ENCODE measurements around the gene L1TD1. TPM values are rescaled to one million over a fixed set of nuclear protein-coding genes. Genes with fewer than 3 reads are reported as not detected.
A peak's percentile ranks its signal among the peaks of the same experiment; 100 is the strongest.
"Not testable (repeated sequence)": the region's sequence is repeated elsewhere in the genome, so short reads cannot be mapped to it uniquely, and the experiment has no call there.

L1TD1 gene
- total RNA-seq, 8 experiments from 2014 or later, result 0.05 to 6.9 (median 2.4) TPM; not detected in 1

- in situ Hi-C loops (cut with MboI; ENCODE audit: low pct_unique_long_range_greater_than_20kb in 2 of 9, low sequenced_read_pairs in 9 of 9, unreplicated experiment in 9 of 9), result no loop called here
- 50 to 100% (median 88%) methylated on average over 1 of the region's 1 CpG; no CpG with 5 or more reads in 4 of the 10 experiments for WGBS, 10 experiments
- Histone ChIP-seq H3K27ac (no peak overlapping the region), H3K4me3 (no peak overlapping the region), H3K4me1 (replicated peaks in 1 of 2) (no peaks in the 10 kb centered on the region)
- ATAC-seq (replicated peaks in 6 of 8), result peak in 2 of 8 experiments; percentile 65 to 96
These were observed 15.4 kb downstream of the L1TD1 start for GRCh38 chr1:62209931-62210595.

GRCh38 chr1:62210960-62211359 is 16.3 kb downstream of the L1TD1 start:
- 46 to 100% (median 90%) methylated on average over 1 of the region's 1 CpG; no CpG with 5 or more reads in 1 of the 10 experiments for WGBS, 10 experiments
- Histone ChIP-seq H3K4me1 (replicated peaks in 1 of 2) (no peaks in the 10 kb centered on the region), H3K27ac (no peak overlapping the region), H3K4me3 (no peak overlapping the region)
- no peak for ATAC-seq (replicated peaks in 6 of 8)
- in situ Hi-C loops (cut with MboI; ENCODE audit: low pct_unique_long_range_greater_than_20kb in 2 of 9, low sequenced_read_pairs in 9 of 9, unreplicated experiment in 9 of 9), result no loop called here

GRCh38 chr1:62212411-62212810 is 17.8 kb downstream of the L1TD1 start:
- Histone ChIP-seq H3K4me3 (no peak overlapping the region), H3K27ac (no peak overlapping the region), H3K4me1 (replicated peaks in 1 of 2) (no peaks in the 10 kb centered on the region)
- in situ Hi-C loops (cut with MboI; ENCODE audit: low pct_unique_long_range_greater_than_20kb in 2 of 9, low sequenced_read_pairs in 9 of 9, unreplicated experiment in 9 of 9), result no loop called here
- 60 to 100% (median 87%) methylated on average over 1 to 6 of the region's 6 CpGs; no CpG with 5 or more reads in 1 of the 10 experiments for WGBS, 10 experiments
- ATAC-seq (replicated peaks in 6 of 8), result no peak

GRCh38 chr1:62213075-62213914 is 18.6 kb downstream of the L1TD1 start:
- in situ Hi-C loops (cut with MboI; ENCODE audit: low pct_unique_long_range_greater_than_20kb in 2 of 9, low sequenced_read_pairs in 9 of 9, unreplicated experiment in 9 of 9), result no loop called here
- Histone ChIP-seq H3K27ac (no peak overlapping the region), H3K4me3 (no peak overlapping the region), H3K4me1 (replicated peaks in 1 of 2) (no peaks in the 10 kb centered on the region)
- ATAC-seq (replicated peaks in 6 of 8), result no peak
- WGBS, 10 experiments, result 52 to 90% (median 74%) methylated on average over 2 to 6 of the region's 6 CpGs; no CpG with 5 or more reads in 4 of the 10 experiments

- in situ Hi-C loops (cut with MboI; ENCODE audit: low pct_unique_long_range_greater_than_20kb in 2 of 9, low sequenced_read_pairs in 9 of 9, unreplicated experiment in 9 of 9), result no loop called here
- WGBS, 10 experiments, result 11 to 100% (median 76%) methylated on average over 1 to 2 of the region's 2 CpGs; no CpG with 5 or more reads in 2 of the 10 experiments
- no peaks in the 10 kb centered on the region for H3K4me1 ChIP-seq (replicated peaks in 1 of 2)
- ATAC-seq (replicated peaks in 6 of 8), result peak in 2 of 8 experiments; percentile 40 to 64
- no peak overlapping the region for H3K4me3 ChIP-seq
- no peak overlapping the region for H3K27ac ChIP-seq
These were observed 24.0 kb downstream of the L1TD1 start for GRCh38 chr1:62218604-62219003.

GRCh38 chr1:62220456-62220855 is 25.8 kb downstream of the L1TD1 start:
- H3K4me1 ChIP-seq (replicated peaks in 1 of 2); ATAC-seq (replicated peaks in 6 of 8); H3K27ac ChIP-seq; H3K4me3 ChIP-seq; in situ Hi-C loops (cut with MboI; ENCODE audit: low pct_unique_long_range_greater_than_20kb in 2 of 9, low sequenced_read_pairs in 9 of 9, unreplicated experiment in 9 of 9): not testable (repeated sequence)
- WGBS, 10 experiments, result 53 to 100% (median 90%) methylated on average over 1 to 9 of the region's 9 CpGs; no CpG with 5 or more reads in 1 of the 10 experiments

GRCh38 chr1:62221171-62221570 is 26.5 kb downstream of the L1TD1 start:
- Histone ChIP-seq H3K4me3 (no peak overlapping the region), H3K4me1 (replicated peaks in 1 of 2) (no peaks in the 10 kb centered on the region), H3K27ac (no peak overlapping the region)
- in situ Hi-C loops (cut with MboI; ENCODE audit: low pct_unique_long_range_greater_than_20kb in 2 of 9, low sequenced_read_pairs in 9 of 9, unreplicated experiment in 9 of 9), result no loop called here
- whole genome bisulfite sequencing, 10 experiments, result 83 to 100% (median 100%) methylated on average over 1 of the region's 1 CpG; no CpG with 5 or more reads in 7 of the 10 experiments
- peak in 2 of 8 experiments; percentile 59 to 63 for ATAC-seq (replicated peaks in 6 of 8)

- H3K4me1 ChIP-seq (replicated peaks in 1 of 2), result no peaks in the 10 kb centered on the region
- H3K4me3 ChIP-seq, result no peak overlapping the region
- H3K27ac ChIP-seq, result no peak overlapping the region
- WGBS, 10 experiments, result 35 to 100% (median 88%) methylated on average over 1 to 9 of the region's 9 CpGs; no CpG with 5 or more reads in 3 of the 10 experiments
- in situ Hi-C loops (cut with MboI; ENCODE audit: low pct_unique_long_range_greater_than_20kb in 2 of 9, low sequenced_read_pairs in 9 of 9, unreplicated experiment in 9 of 9), result no loop called here
- ATAC-seq (replicated peaks in 6 of 8), result no peak
These were observed 27.7 kb downstream of the L1TD1 start for GRCh38 chr1:62222321-62222720.

GRCh38 chr1:62224182-62224581 is 29.5 kb downstream of the L1TD1 start:
- ATAC-seq (replicated peaks in 6 of 8), result no peak
- in situ Hi-C loops (cut with MboI; ENCODE audit: low pct_unique_long_range_greater_than_20kb in 2 of 9, low sequenced_read_pairs in 9 of 9, unreplicated experiment in 9 of 9), result no loop called here
- WGBS, 10 experiments, result 8 to 100% (median 76%) methylated on average over 1 to 2 of the region's 3 CpGs; no CpG with 5 or more reads in 2 of the 10 experiments
- Histone ChIP-seq H3K4me1 (replicated peaks in 1 of 2) (no peaks in the 10 kb centered on the region), H3K27ac (no peak overlapping the region), H3K4me3 (no peak overlapping the region)

GRCh38 chr1:62227496-62227895 is 32.8 kb downstream of the L1TD1 start:
- Histone ChIP-seq H3K4me3 (no peak overlapping the region), H3K27ac (no peak overlapping the region), H3K4me1 (replicated peaks in 1 of 2) (no peaks in the 10 kb centered on the region)
- 48 to 100% (median 77%) methylated on average over 1 to 9 of the region's 11 CpGs; no CpG with 5 or more reads in 2 of the 10 experiments for WGBS, 10 experiments
- no peak for ATAC-seq (replicated peaks in 6 of 8)
- in situ Hi-C loops (cut with MboI; ENCODE audit: low pct_unique_long_range_greater_than_20kb in 2 of 9, low sequenced_read_pairs in 9 of 9, unreplicated experiment in 9 of 9), result no loop called here

GRCh38 chr1:62228136-62228882 is 33.7 kb downstream of the L1TD1 start:
- no peaks in the 10 kb centered on the region for H3K4me1 ChIP-seq (replicated peaks in 1 of 2)
- H3K27ac ChIP-seq, result no peak overlapping the region
- no peak overlapping the region for H3K4me3 ChIP-seq
- ATAC-seq (replicated peaks in 6 of 8), result no peak
- in situ Hi-C loops (cut with MboI; ENCODE audit: low pct_unique_long_range_greater_than_20kb in 2 of 9, low sequenced_read_pairs in 9 of 9, unreplicated experiment in 9 of 9), result no loop called here
- 80 to 100% (median 97%) methylated on average over 1 to 11 of the region's 12 CpGs; no CpG with 5 or more reads in 4 of the 10 experiments for WGBS, 10 experiments

GRCh38 chr1:62228883-62229187 is 34.2 kb downstream of the L1TD1 start:
- no peak overlapping the region for H3K27ac ChIP-seq
- 10 to 71% (median 58%) methylated on average over 1 to 4 of the region's 4 CpGs; no CpG with 5 or more reads in 3 of the 10 experiments for WGBS, 10 experiments
- no peak overlapping the region for H3K4me3 ChIP-seq
- in situ Hi-C loops (cut with MboI; ENCODE audit: low pct_unique_long_range_greater_than_20kb in 2 of 9, low sequenced_read_pairs in 9 of 9, unreplicated experiment in 9 of 9), result no loop called here
- peak in 1 of 8 experiments; percentile 56 for ATAC-seq (replicated peaks in 6 of 8)
- no peaks in the 10 kb centered on the region for H3K4me1 ChIP-seq (replicated peaks in 1 of 2)

- Histone ChIP-seq H3K27ac (no peak overlapping the region), H3K4me3 (no peak overlapping the region), H3K4me1 (replicated peaks in 1 of 2) (peaks cover 0 to 3% of the 10 kb centered on the region in 2 donors)
- WGBS, 10 experiments, result 20 to 100% (median 67%) methylated on average over 1 to 2 of the region's 3 CpGs; no CpG with 5 or more reads in 3 of the 10 experiments
- ATAC-seq (replicated peaks in 6 of 8), result peak in 3 of 8 experiments; percentile 4 to 31 (median 20)
- in situ Hi-C loops (cut with MboI; ENCODE audit: low pct_unique_long_range_greater_than_20kb in 2 of 9, low sequenced_read_pairs in 9 of 9, unreplicated experiment in 9 of 9), result no loop called here
These were observed 34.8 kb downstream of the L1TD1 start for GRCh38 chr1:62229468-62229867.
